ENCODE measurements around the gene F11R.

- TF ChIP-seq CTCF (IDR thresholded peaks at IDR 0.05) (no peak), ZFX (IDR thresholded peaks at IDR 0.05; ENCODE audit: borderline replicate concordance) (no peak)
Measured at GRCh38 chr1:161021165-161021969, 415 bp upstream of the F11R start.

Data from 22Rv1 (cell line).